Osteoblast (primary cell): ENCODE measurements around the gene TF. TPM values are rescaled to one million over a fixed set of nuclear protein-coding genes. Genes with fewer than 3 reads are reported as not detected.

Experiments used
- DNase-seq: peaks from one replicate; pipeline ENCODE4 v3.0.0; 2011; ENCODE audit warnings: low spot score, mixed read lengths; ENCODE audit not compliant: insufficient read length; ENCODE audit errors: missing footprints
- H2AFZ ChIP-seq: 2 replicates; pipeline ENCODE4 v1.6.0; 2011; ENCODE audit warnings: mild to moderate bottlenecking, low read length
- H3K27ac ChIP-seq: 2 replicates; pipeline ENCODE4 v1.5.1; 2011; ENCODE audit warnings: mild to moderate bottlenecking, low read depth, low read length, moderate library complexity
- H3K27me3 ChIP-seq: 2 replicates; pipeline ENCODE4 v1.6.0; 2012; ENCODE audit warnings: mild to moderate bottlenecking, control low read depth, inconsistent platforms, low read length, moderate library complexity; ENCODE audit not compliant: insufficient read depth
- H3K36me3 ChIP-seq: 2 replicates; pipeline ENCODE4 v1.5.1; 2011; ENCODE audit warnings: mild to moderate bottlenecking, low read length, control low read depth, moderate library complexity; ENCODE audit not compliant: insufficient read depth
- H3K4me1 ChIP-seq: 2 replicates; pipeline ENCODE4 v1.5.1; 2011; ENCODE audit warnings: mild to moderate bottlenecking, low read length, control low read depth, moderate library complexity; ENCODE audit not compliant: insufficient read depth
- H3K4me2 ChIP-seq: 2 replicates; pipeline ENCODE4 v1.6.0; 2011; ENCODE audit warnings: mild to moderate bottlenecking, low read length; ENCODE audit not compliant: insufficient read depth
- H3K4me3 ChIP-seq: fragments of 200-600 bp; sonication (generic); 3 replicates; pipeline ENCODE4 v1.5.1; 2012; ENCODE audit warnings: mild to moderate bottlenecking, low read length, inconsistent platforms; ENCODE audit not compliant: insufficient read depth
- H3K79me2 ChIP-seq: 2 replicates; pipeline ENCODE4 v1.6.0; 2012; ENCODE audit warnings: mild to moderate bottlenecking, low read length, control low read depth, inconsistent platforms; ENCODE audit not compliant: insufficient read depth
- H3K9me3 ChIP-seq: 2 replicates; pipeline ENCODE4 v1.5.1; 2011; ENCODE audit warnings: low read depth, low read length, control low read depth
- H4K20me1 ChIP-seq: 2 replicates; pipeline ENCODE4 v1.6.0; 2012; ENCODE audit warnings: mild to moderate bottlenecking, low read length, control low read depth; ENCODE audit not compliant: insufficient read depth
- CTCF ChIP-seq: IDR thresholded peaks from 2 replicates; pipeline ENCODE4 v1.5.1; 2011; ENCODE audit warnings: mild to moderate bottlenecking, low read depth, low read length, moderate library complexity; ENCODE audit errors: extremely low read depth
- total RNA-seq: library from RNA; depleted of rRNA; stranded (reverse); fragments of >200 nt; gene quantifications from 2 replicates; pipeline ENCODE4 v1.2.3, GENCODE V29; 2012

Gene TF
- total RNA-seq, 1 donor = 0.36 TPM

GRCh38 chr3:133758568-133758928 is 12.4 kb downstream of the TF start:
- H2AFZ ChIP-seq = no peak overlapping the region
- H3K27ac ChIP-seq = no peak overlapping the region
- H3K4me2 ChIP-seq = no peak overlapping the region
- no peaks in the 10 kb centered on the region for H3K4me1 ChIP-seq
- no peak for DNase-seq
- H3K36me3 ChIP-seq = no peaks in the 10 kb centered on the region
- no peaks in the 10 kb centered on the region for H3K79me2 ChIP-seq
- no peaks in the 10 kb centered on the region for H3K9me3 ChIP-seq
- no peak overlapping the region for H3K4me3 ChIP-seq
- TF ChIP-seq CTCF = no peak
- no peaks in the 10 kb centered on the region for H4K20me1 ChIP-seq
- peaks cover 2% of the 10 kb centered on the region for H3K27me3 ChIP-seq

GRCh38 chr3:133758964-133759739 is 13.0 kb downstream of the TF start:
- DNase-seq = no peak
- no peak for TF ChIP-seq CTCF
- no peak overlapping the region for H3K4me2 ChIP-seq
- no peaks in the 10 kb centered on the region for H3K36me3 ChIP-seq
- no peaks in the 10 kb centered on the region for H4K20me1 ChIP-seq
- H3K9me3 ChIP-seq = no peaks in the 10 kb centered on the region
- peaks cover 2% of the 10 kb centered on the region for H3K27me3 ChIP-seq
- no peaks in the 10 kb centered on the region for H3K4me1 ChIP-seq
- H3K4me3 ChIP-seq = no peak overlapping the region
- no peak overlapping the region for H2AFZ ChIP-seq
- no peaks in the 10 kb centered on the region for H3K79me2 ChIP-seq
- no peak overlapping the region for H3K27ac ChIP-seq

- Histone ChIP-seq H3K27me3 (peaks cover 2% of the 10 kb centered on the region), H3K36me3 (no peaks in the 10 kb centered on the region), H3K79me2 (no peaks in the 10 kb centered on the region), H3K4me3 (no peak overlapping the region), H3K4me2 (no peak overlapping the region), H2AFZ (no peak overlapping the region), H3K9me3 (no peaks in the 10 kb centered on the region), H3K27ac (no peak overlapping the region), H4K20me1 (no peaks in the 10 kb centered on the region), H3K4me1 (no peaks in the 10 kb centered on the region)
- no peak for DNase-seq
- TF ChIP-seq CTCF = no peak
These were observed 13.6 kb downstream of the TF start for GRCh38 chr3:133759740-133760305.

GRCh38 chr3:133760916-133761315 is 14.7 kb downstream of the TF start:
- H3K79me2 ChIP-seq = no peaks in the 10 kb centered on the region
- DNase-seq = no peak
- H3K27ac ChIP-seq = no peak overlapping the region
- no peak overlapping the region for H3K4me2 ChIP-seq
- peaks cover 2% of the 10 kb centered on the region for H3K27me3 ChIP-seq
- H4K20me1 ChIP-seq = no peaks in the 10 kb centered on the region
- H3K9me3 ChIP-seq = no peaks in the 10 kb centered on the region
- no peaks in the 10 kb centered on the region for H3K36me3 ChIP-seq
- no peak overlapping the region for H2AFZ ChIP-seq
- TF ChIP-seq CTCF = no peak
- H3K4me3 ChIP-seq = no peak overlapping the region
- H3K4me1 ChIP-seq = no peaks in the 10 kb centered on the region
